ES-I3 (cell line): Measurements from ENCODE around the gene XPO5.

Experiments
- H3K36me3 ChIP-seq: 2 replicates; pipeline ENCODE4 v1.6.1; 2013; ENCODE audit warnings: mild to moderate bottlenecking, low read length, control low read depth, moderate library complexity; ENCODE audit not compliant: insufficient read depth
- H3K4me1 ChIP-seq: 2 replicates; pipeline ENCODE4 v1.6.1; 2013; ENCODE audit warnings: mild to moderate bottlenecking, control low read depth, low read length; ENCODE audit not compliant: insufficient read depth
- H3K9ac ChIP-seq: 2 replicates; pipeline ENCODE4 v1.6.1; 2013; ENCODE audit warnings: low read depth, mild to moderate bottlenecking, low read length, moderate library complexity
- H3K9me3 ChIP-seq: 2 replicates; pipeline ENCODE4 v1.6.1; 2013; ENCODE audit warnings: mild to moderate bottlenecking, low read length, moderate library complexity; ENCODE audit not compliant: control insufficient read depth, insufficient read depth

XPO5 gene

DNA sequence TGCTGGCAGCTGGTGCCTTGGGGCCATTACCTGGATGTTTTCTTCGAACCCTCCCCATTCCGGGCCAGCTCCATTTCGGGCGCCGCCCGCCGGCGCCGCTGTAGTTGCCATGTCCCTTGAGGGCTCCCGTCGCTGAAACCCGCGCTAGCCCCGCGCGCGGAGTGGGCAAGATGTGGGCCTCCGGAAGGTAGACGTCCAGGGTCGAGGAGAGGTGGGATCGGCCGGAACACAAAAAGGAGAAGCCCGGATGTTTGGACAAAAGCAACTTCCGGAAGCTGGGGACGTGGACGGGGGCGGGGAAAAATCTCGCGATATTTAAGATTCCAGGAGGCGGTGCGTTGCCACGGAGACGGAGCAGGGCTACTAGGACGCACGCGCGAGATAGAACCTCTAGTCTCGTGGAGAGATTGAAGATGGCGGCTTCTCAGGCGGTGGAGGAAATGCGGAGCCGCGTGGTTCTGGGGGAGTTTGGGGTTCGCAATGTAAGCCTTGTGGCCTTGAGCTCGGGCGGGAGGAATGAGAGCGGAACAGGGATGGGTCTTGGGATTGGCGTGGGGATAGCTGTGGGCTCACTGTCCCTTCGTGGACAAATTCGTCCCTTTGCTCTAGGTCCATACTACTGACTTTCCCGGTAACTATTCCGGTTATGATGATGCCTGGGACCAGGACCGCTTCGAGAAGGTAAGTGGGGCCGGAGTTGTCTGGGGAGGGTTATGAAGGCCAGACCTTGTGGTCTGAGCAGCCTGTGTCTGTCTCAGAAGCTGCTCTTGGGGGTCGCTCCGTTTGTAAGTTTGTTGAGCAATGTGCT, 58.9 kb downstream of the XPO5 start, which contains the start of the genes POLR1C and YIPF3:
TSS of gene POLR1C (plus strand) at position 393 of the 808 bp plus-strand sequence. CDS start at position 414, 21 bp downstream.
TSS of gene YIPF3 (minus strand) at position 230 of the 808 bp plus-strand sequence. CDS start at position 111, 119 bp downstream.
- Histone ChIP-seq H3K9me3 (no peaks in the 10 kb centered on the region), H3K9ac (peak within 1 kb of the TSS; percentile 68), H3K4me1 (peaks cover 6% of the 10 kb centered on the region; the same call in 1 of the 2 replicates), H3K36me3 (peaks cover 30% of the 10 kb centered on the region)

DNA sequence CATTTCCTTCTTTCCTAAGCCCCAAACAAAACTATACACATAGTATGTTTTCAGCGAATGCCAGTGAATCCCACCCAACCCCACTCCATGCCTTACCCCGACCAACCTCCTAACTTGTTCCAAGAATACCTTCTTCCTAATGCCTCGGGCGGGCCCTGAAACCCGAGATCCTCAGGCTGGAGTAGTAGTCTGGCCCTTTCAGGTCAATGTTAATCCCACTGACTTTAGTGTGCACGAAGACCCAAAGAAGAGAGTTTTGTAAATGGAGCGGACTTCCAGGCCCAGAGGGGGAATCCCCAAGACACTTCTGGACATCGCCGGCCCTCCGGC, 59.5 kb downstream of the XPO5 start:
- no peaks in the 10 kb centered on the region for H3K9me3 ChIP-seq
- peaks cover 25% of the 10 kb centered on the region for H3K36me3 ChIP-seq
- peak overlapping the region; percentile 68 for H3K9ac ChIP-seq
- peaks cover 6% of the 10 kb centered on the region; the same call in 1 of the 2 replicates for H3K4me1 ChIP-seq

DNA sequence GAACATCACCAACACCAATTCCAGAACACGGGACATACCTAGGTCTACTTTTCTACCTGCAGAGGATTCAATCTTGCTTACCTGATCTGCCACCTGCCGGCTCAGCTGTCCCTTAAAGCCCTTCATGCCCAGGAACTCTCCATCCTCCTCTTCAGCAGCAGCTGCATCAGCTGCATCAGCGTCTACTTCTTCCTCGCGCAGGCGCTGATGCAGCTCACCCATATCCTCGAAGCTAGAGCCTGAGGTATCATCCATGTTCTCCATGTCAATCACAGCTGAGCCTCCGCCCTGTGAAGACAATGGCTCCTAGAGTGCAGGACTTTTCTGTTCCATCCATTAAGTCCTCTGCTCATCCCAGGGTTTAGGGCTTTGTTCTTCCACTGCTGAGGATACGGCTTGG, 60.0 kb downstream of the XPO5 start:
- peak overlapping the region; percentile 68; the same call in 1 of the 2 replicates for H3K9ac ChIP-seq
- peaks cover 6% of the 10 kb centered on the region; the same call in 1 of the 2 replicates for H3K4me1 ChIP-seq
- no peaks in the 10 kb centered on the region for H3K9me3 ChIP-seq
- peaks cover 22% of the 10 kb centered on the region for H3K36me3 ChIP-seq

DNA sequence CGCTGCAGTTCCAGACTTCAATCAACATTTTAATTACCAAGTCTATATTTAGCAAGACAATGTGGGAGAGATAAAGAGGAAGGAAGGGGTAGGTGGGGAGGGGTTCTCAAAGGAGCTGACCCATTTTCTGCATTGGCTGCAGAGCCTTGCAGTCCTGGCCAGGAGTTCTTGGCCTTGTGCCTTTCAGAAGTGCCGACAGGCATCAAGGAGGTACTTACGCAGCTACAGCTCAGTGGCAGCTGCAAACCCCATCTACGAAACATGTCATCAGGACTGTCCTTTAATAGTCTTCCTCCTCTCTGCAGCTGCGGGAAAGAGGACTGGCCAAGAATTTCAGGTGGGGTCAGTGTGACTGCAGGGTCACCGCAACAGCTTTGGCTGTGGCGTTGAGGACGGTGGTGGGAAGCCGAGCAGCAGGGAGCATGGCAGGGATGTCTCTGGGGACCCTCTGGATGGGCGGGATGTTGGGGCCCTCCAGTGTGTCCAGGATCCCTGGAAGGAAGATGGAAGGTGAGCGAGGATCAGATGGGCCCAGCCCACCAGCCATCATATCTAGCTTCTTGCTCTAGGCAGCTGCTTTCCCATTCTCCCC, 63.9 kb downstream of the XPO5 start:
- Histone ChIP-seq H3K4me1 (no peaks in the 10 kb centered on the region), H3K9me3 (no peaks in the 10 kb centered on the region), H3K9ac (no peak overlapping the region), H3K36me3 (peaks cover 22% of the 10 kb centered on the region)

DNA sequence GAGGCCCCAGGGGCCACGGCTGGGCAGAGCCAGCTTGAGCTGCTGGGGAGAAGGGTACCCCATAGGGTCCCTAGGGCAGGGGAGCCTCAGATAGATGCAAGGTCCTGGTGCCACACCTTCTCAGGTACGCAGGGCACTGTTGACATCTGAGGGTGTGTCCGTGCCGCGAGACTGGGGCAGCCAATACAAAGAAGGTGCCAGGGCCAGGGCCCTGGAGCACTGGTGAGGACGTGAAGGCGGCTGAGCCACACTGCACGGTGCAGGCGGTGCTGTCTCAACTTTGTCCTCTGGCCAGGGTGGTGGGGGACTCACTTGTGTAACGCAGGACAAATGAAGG, 65.0 kb downstream of the XPO5 start:
- Histone ChIP-seq H3K9ac (peak overlapping the region; percentile 76; the same call in 1 of the 2 replicates), H3K4me1 (no peaks in the 10 kb centered on the region), H3K9me3 (no peaks in the 10 kb centered on the region), H3K36me3 (peaks cover 22% of the 10 kb centered on the region)

DNA sequence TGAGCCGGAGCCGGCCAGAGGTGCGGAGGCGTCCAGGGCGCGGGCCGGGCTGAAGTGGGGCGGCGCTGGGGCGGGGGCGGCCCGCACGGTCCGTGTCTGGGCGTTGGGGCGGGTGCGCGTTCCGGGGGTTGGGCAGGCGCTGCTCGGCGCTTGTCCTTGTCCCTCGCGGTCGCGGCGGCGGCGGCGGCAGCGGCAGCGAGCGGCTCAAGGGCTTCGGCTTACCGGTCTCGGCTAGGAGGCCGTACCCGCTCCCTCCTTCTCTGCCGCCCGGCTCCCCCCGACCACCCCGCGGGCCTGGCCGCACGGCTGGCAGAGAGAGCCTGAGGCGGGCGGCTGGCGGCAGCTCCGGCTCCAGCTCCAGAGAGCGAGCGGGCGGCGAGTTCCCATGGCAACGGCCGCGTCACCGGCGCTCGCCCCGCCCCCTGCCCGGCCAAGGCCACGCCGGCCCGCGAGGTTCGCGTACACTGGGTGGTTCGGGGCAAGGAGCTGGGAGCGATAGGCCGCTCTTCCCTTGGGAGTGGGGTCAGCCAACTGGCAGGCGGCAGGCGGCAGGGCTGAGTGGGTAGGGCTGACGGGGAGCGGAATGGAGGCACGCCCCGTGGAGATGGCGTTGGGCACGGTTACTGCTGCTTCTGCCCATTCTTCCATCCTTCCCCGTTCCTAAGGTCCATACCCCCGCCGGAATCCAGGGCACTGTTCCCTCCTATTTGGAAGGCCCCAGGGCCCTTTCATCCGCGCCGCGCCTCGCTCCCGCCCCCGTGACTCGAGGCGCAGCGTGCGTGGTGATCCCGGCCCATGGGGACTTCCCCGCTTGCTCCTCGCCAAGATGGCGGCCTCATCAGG, 65.6 kb downstream of the XPO5 start, which contains the start of gene LRRC73:
TSS of gene LRRC73 (minus strand) at position 363 of the 843 bp plus-strand sequence. CDS start 561 bp downstream, outside the sequence.
- Histone ChIP-seq H3K4me1 (no peaks in the 10 kb centered on the region), H3K9ac (peak within 1 kb of the TSS; percentile 76; the same call in 1 of the 2 replicates), H3K9me3 (no peaks in the 10 kb centered on the region), H3K36me3 (peaks cover 16% of the 10 kb centered on the region)

DNA sequence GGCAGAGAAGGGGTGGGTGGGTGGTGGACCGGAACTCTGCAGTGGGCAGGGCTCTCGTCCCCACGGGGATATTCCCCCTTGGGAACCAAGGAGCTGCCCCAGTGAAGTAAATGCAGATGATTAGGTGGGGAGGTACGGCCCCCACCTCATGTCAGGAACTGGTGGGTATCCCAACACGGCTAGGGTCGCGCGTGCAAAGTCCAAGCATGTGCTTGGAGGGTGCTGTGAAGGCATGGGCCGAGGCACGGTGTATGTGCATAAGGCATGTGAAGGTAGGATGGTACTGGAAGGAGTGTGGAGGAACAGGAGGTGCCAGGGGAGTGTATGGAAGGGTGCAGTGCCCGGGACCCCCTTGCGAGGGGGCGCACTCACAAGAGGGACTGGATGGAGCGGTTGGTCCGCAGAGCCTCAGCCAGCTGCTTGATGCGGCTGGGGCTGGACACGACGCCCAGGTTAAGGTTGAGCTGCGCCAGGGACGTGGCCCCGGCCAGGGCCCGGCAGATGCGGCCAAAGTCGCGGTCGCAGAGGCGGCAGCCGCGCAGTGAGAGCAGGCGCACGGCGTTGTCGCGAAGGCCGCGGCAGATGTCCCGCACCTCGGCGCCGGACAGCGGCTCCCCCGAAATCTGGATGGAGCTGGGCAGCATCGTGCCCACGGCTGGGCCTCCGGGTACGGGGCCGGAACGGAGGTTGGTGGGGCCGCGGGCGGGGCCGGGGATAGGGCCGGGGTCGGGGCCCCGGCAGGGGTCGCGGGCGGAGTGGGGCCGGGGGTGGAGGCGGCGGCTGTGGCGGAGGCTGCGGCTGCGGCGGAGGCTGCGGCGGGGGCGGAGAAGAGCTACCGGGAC, 66.5 kb downstream of the XPO5 start:
- Histone ChIP-seq H3K9ac (peak overlapping the region; percentile 76; the same call in 1 of the 2 replicates), H3K36me3 (peaks cover 8% of the 10 kb centered on the region), H3K4me1 (no peaks in the 10 kb centered on the region), H3K9me3 (no peaks in the 10 kb centered on the region)

DNA sequence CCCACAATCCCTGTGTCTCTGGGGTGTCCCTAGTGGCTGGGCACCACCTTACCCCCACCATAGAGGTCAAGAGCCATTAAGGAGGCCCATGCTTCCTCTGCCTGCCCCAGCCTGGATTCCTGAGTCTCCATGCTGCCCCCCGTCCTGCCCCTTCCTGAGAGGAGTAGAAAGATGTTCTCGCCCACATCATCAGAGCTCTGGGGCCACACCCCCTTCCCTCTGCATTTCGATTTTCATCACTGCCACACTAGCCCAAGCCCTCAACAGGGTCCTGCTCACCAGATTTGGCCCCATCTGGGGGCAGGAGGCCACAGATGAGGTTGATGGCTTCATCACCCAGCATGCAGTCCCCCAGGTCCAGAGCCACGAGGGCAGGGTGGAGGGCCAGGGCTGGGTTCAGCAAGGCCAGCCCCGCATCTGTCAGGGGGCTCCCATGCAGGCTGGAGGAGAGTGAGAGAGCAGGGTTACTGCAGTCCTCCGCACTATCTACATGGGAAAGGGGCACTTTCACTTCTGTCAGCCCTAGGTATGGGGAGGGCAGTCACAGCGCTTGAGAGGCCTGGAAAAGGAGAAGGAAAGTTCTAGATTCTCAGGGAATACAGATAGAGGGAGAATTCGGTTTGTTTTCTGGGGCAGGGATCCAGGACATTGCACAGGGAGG, 67.2 kb downstream of the XPO5 start:
- Histone ChIP-seq H3K9ac (no peak overlapping the region), H3K36me3 (peaks cover 4% of the 10 kb centered on the region)

DNA sequence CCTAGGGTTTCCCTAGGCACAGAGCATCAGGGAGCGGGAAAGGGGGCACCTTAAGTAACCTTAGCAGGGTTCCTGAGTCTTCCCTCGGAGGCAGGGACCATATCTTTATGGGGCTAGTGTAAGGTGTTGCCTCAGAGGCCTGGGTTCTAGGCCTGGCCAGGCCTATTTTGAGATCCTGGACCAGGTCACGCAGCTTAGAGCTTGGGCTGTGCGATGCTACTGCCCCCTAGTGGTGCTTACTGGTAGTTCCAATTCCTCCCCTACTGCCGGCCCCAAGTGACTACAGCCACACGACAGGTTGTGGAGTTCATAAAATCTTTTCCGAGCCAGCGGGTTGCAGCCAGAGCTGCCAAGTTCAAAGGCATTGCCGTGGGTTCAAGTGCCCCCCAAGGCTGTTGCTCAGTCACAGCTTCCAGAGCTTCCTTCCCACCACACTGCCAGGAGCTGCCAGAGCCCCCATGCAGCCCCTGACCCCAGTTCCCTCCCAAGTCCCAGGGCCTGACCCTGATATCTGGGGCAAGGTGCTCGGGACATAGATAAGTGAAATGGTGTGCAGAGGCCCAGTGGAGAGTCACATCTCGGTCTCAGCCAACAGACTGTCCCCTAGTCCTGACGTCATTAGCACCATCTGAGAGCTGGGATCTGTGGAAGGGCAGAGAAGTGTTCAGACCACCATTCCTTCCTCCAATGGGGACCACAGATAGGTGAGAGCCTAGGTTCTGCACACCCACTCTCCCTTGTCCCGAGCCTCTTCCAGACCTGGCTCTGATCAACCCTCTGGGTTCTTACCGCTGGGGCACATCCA, 69.0 kb downstream of the XPO5 start:
- peaks cover 10% of the 10 kb centered on the region; the same call in 1 of the 2 replicates for H3K36me3 ChIP-seq
- H3K9ac ChIP-seq = no peak overlapping the region
- no peaks in the 10 kb centered on the region for H3K9me3 ChIP-seq
- no peaks in the 10 kb centered on the region for H3K4me1 ChIP-seq

More for the DNA sequence above, 67.2 kb downstream of the XPO5 start:
- H3K9me3 ChIP-seq = no peaks in the 10 kb centered on the region
- no peaks in the 10 kb centered on the region for H3K4me1 ChIP-seq

DNA sequence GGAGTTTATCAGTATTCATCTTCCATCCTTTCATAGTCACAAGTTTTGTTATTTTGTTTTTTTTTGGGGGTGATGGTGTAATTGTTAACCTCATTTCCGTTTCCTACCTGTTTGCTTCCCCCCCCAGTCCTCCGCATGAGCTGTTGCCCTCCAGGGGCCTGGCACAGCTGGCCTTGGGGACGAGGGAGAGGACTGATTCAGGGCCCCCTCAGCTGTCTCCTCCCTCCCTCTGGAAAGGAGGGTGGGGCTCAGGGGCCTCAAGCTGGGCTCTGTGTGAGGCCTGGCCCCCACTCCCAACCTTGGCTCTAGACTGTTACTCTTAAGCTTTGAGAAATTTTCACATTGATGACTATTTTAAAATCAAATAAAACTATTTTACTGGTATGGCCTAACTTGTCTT, 69.7 kb downstream of the XPO5 start:
- H3K9me3 ChIP-seq = no peaks in the 10 kb centered on the region
- peaks cover 10% of the 10 kb centered on the region for H3K36me3 ChIP-seq
- H3K9ac ChIP-seq = no peak overlapping the region
- no peaks in the 10 kb centered on the region for H3K4me1 ChIP-seq

DNA sequence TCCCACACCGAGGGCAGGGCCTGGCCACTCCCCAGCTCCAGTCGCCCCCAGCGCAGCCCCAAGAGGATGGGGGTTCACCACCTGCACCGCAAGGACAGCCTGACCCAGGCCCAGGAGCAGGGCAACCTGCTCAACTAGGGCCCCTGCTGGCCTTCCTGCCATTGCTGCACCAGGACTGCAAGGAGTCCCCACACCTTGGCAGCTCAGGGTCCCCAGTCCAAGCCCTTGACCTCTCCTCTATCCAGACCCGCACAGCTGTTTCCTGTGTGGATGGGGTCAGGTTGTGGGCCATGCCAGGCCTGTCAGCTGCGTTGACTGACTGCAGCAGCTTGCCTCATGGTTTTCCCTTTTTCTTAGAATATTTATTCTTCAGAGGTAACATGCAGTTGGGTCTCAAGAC, 70.1 kb downstream of the XPO5 start:
- Histone ChIP-seq H3K36me3 (peaks cover 10% of the 10 kb centered on the region), H3K9me3 (no peaks in the 10 kb centered on the region), H3K4me1 (no peaks in the 10 kb centered on the region), H3K9ac (no peak overlapping the region)

DNA sequence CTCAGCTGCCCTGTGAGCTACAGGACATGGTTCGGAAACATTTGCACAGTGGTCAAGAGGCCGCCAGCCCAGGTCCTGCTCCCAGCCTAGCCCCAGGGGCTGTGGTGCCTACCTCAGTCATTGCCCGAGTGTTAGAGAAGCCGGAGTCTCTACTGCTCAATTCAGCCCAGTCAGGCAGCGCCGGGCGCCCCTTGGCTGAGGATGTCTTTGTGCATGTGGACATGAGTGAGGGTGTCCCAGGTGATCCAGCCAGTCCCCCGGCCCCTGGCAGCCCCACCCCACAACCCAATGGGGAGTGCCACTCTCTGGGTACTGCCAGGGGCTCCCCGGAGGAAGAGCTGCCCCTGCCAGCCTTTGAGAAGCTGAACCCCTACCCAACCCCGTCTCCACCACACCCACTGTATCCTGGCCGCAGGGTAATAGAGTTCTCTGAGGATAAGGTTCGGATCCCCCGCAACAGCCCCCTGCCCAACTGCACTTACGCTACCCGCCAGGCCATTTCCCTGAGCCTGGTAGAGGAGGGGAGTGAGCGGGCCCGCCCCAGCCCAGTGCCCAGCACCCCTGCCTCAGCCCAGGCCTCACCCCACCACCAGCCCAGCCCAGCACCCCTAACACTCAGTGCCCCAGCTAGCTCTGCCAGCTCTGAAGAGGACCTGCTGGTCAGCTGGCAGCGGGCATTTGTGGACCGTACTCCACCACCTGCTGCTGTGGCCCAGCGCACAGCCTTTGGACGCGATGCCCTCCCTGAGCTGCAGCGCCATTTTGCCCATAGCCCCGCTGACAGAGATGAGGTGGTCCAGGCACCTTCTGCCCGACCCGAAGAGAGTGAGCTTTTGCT, 70.9 kb downstream of the XPO5 start:
- Histone ChIP-seq H3K9me3 (no peaks in the 10 kb centered on the region), H3K9ac (no peak overlapping the region), H3K36me3 (peaks cover 12% of the 10 kb centered on the region), H3K4me1 (no peaks in the 10 kb centered on the region)
